ENCODE measurements around the gene MYOZ3.

Gene MYOZ3

DNA sequence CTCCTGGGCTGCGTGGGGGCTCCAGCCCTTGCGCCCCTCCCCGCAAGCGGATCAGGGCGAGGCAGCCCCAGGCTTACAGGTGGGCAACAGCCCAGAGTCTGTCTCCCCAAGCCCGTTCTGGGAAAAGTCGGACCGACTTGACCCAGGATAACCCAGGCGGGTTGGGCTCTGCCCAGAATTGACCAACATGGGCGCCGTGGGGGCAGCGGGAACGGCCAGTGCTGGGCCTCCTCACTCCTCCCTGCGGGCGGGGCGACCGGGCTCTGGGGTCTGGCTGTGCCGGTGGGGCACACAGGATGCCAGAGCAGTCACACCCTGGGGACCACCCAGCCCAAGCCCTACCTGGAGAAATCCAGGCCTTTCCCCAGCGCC lies 35.9 kb upstream of the MYOZ3 start:
- Histone ChIP-seq H3K9ac (ENCODE audit: low read depth, low read length) (no peak overlapping the region), H2AFZ (ENCODE audit: low read depth, low read length) (no peak overlapping the region), H3K4me2 (ENCODE audit: insufficient read depth, low read length) (no peak overlapping the region), H3K79me2 (ENCODE audit: insufficient read depth, low read length) (no peaks in the 10 kb centered on the region), H3K4me1 (ENCODE audit: insufficient read depth, low read length) (no peaks in the 10 kb centered on the region), H3K9me3 (ENCODE audit: insufficient read depth, low read length, severe bottlenecking) (no peaks in the 10 kb centered on the region), H3K4me3 (ENCODE audit: low read depth in 1 of 2, low read length in 2 of 2) (no peak overlapping the region), H4K20me1 (ENCODE audit: insufficient read depth, low read length) (no peaks in the 10 kb centered on the region), H3K36me3 (ENCODE audit: insufficient read depth, low read length) (no peaks in the 10 kb centered on the region), H3K27me3 (ENCODE audit: insufficient read depth, low read length, poor library complexity) (no peaks in the 10 kb centered on the region), H3K27ac (ENCODE audit: low read length) (no peak overlapping the region)
- ATAC-seq (ENCODE audit: insufficient read depth, low read depth) (no peak), DNase-seq (no peak)
- TF ChIP-seq EZH2 (IDR thresholded peaks at IDR 0.05; ENCODE audit: borderline replicate concordance, low read depth, low read length, severe bottlenecking), result no peak
- TF ChIP-seq, protein P1, sequence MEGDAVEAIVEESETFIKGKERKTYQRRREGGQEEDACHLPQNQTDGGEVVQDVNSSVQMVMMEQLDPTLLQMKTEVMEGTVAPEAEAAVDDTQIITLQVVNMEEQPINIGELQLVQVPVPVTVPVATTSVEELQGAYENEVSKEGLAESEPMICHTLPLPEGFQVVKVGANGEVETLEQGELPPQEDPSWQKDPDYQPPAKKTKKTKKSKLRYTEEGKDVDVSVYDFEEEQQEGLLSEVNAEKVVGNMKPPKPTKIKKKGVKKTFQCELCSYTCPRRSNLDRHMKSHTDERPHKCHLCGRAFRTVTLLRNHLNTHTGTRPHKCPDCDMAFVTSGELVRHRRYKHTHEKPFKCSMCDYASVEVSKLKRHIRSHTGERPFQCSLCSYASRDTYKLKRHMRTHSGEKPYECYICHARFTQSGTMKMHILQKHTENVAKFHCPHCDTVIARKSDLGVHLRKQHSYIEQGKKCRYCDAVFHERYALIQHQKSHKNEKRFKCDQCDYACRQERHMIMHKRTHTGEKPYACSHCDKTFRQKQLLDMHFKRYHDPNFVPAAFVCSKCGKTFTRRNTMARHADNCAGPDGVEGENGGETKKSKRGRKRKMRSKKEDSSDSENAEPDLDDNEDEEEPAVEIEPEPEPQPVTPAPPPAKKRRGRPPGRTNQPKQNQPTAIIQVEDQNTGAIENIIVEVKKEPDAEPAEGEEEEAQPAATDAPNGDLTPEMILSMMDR (IDR thresholded peaks at IDR 0.05; ENCODE audit: borderline replicate concordance, extremely low read depth, low read length, poor library complexity, severe bottlenecking), result no peak

DNA sequence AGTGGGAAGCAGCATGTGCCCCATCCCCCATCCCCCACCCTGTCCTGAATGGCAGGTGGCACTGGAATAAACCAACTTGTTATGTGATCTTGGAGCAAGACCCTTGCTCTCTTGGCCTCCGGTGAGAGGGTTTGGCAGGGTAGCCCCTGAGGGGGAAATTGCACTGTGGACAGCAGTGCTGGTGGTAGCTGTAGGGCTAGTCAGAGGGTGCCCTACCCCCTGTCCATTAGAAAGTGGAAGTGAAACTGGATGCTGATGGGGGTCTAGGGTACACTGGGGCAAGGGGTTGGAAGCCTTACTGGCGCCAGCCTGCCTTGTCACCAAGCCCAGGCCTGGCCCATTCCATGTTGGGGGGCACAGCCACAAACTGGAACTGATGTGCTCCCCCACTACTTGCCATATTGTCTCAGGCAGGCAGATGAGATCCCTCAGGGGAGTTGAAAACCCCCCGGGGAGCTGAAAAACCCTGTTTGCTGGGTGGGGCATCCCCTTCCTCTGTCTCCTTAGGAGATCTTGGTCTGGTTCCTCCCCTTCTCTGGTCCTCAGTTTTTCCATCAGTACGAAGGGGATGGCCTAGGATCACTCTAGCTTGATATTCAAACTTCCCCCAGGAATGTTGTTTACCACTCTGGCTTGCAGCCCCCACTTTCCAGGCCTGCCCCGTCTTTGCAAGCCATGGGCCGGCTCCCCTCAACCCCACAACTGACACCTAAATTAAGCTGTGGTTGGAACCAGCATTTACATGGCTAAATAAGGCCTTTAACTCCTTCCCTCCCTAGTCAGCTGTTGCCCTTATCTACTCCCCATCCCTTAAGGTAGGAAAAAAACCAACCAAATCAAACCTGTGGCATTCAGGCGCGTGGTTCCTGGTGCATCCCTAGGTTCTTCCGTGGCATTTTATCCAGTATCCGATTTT lies 35.0 kb upstream of the MYOZ3 start:
- Histone ChIP-seq H3K9ac (ENCODE audit: low read depth, low read length) (no peak overlapping the region), H3K9me3 (ENCODE audit: insufficient read depth, low read length, severe bottlenecking) (no peaks in the 10 kb centered on the region), H3K27ac (ENCODE audit: low read length) (no peak overlapping the region), H3K4me1 (ENCODE audit: insufficient read depth, low read length) (no peaks in the 10 kb centered on the region), H2AFZ (ENCODE audit: low read depth, low read length) (no peak overlapping the region), H3K4me3 (ENCODE audit: low read depth in 1 of 2, low read length in 2 of 2) (no peak overlapping the region), H3K27me3 (ENCODE audit: insufficient read depth, low read length, poor library complexity) (no peaks in the 10 kb centered on the region), H4K20me1 (ENCODE audit: insufficient read depth, low read length) (no peaks in the 10 kb centered on the region), H3K36me3 (ENCODE audit: insufficient read depth, low read length) (no peaks in the 10 kb centered on the region), H3K79me2 (ENCODE audit: insufficient read depth, low read length) (no peaks in the 10 kb centered on the region), H3K4me2 (ENCODE audit: insufficient read depth, low read length) (no peak overlapping the region)
- TF ChIP-seq EZH2 (IDR thresholded peaks at IDR 0.05; ENCODE audit: borderline replicate concordance, low read depth, low read length, severe bottlenecking), result no peak
- TF ChIP-seq, protein P1 (IDR thresholded peaks at IDR 0.05; ENCODE audit: borderline replicate concordance, extremely low read depth, low read length, poor library complexity, severe bottlenecking), result no peak
- no peak for DNase-seq
- peak; percentile 19; the same call in 1 of the 3 replicates for ATAC-seq (ENCODE audit: insufficient read depth, low read depth)

DNA sequence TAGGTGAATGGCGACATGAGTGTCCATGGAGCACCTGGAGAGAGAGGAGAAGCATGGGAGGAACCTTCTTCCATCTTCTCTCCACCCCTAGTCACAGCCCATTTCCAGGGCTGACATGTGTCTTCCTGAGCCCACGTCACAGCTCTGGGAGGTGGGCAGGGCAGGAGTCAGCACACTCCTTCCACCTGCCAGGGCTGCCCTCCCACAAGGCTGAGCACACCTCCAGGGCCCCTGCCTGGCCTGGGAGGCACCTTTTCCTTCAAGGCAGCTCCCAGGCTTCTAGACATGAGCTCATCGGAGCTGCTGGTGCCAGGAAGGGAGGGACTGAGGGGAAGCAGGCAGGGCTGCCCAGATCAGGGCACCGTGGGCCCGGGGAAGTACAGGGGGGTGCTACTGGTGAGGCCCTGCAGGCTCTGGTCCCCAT lies 34.2 kb upstream of the MYOZ3 start:
- Histone ChIP-seq H2AFZ (ENCODE audit: low read depth, low read length) (no peak overlapping the region), H3K4me3 (ENCODE audit: low read depth in 1 of 2, low read length in 2 of 2) (no peak overlapping the region), H3K4me2 (ENCODE audit: insufficient read depth, low read length) (no peak overlapping the region)

More for the DNA sequence above, 34.2 kb upstream of the MYOZ3 start:
- Histone ChIP-seq H3K27me3 (ENCODE audit: insufficient read depth, low read length, poor library complexity) (no peaks in the 10 kb centered on the region), H3K79me2 (ENCODE audit: insufficient read depth, low read length) (no peaks in the 10 kb centered on the region), H3K36me3 (ENCODE audit: insufficient read depth, low read length) (no peaks in the 10 kb centered on the region), H3K9me3 (ENCODE audit: insufficient read depth, low read length, severe bottlenecking) (no peaks in the 10 kb centered on the region), H4K20me1 (ENCODE audit: insufficient read depth, low read length) (no peaks in the 10 kb centered on the region), H3K9ac (ENCODE audit: low read depth, low read length) (no peak overlapping the region), H3K27ac (ENCODE audit: low read length) (no peak overlapping the region), H3K4me1 (ENCODE audit: insufficient read depth, low read length) (no peaks in the 10 kb centered on the region)
- DNase-seq (no peak), ATAC-seq (ENCODE audit: insufficient read depth, low read depth) (no peak)
- no peak for TF ChIP-seq EZH2 (IDR thresholded peaks at IDR 0.05; ENCODE audit: borderline replicate concordance, low read depth, low read length, severe bottlenecking)
- TF ChIP-seq, protein P1 (IDR thresholded peaks at IDR 0.05; ENCODE audit: borderline replicate concordance, extremely low read depth, low read length, poor library complexity, severe bottlenecking), result no peak

Data from DND-41 (cell line).